LoVo (cell line): ENCODE measurements around the gene IL22RA2.
"Not testable (repeated sequence)": the region's sequence is repeated elsewhere in the genome, so short reads cannot be mapped to it uniquely, and the experiment has no call there.

Experiments used
- DNase-seq: peaks from one replicate; pipeline ENCODE4 v3.0.0-alpha.2; 2016; ENCODE audit warnings: low spot score

Gene IL22RA2

DNA sequence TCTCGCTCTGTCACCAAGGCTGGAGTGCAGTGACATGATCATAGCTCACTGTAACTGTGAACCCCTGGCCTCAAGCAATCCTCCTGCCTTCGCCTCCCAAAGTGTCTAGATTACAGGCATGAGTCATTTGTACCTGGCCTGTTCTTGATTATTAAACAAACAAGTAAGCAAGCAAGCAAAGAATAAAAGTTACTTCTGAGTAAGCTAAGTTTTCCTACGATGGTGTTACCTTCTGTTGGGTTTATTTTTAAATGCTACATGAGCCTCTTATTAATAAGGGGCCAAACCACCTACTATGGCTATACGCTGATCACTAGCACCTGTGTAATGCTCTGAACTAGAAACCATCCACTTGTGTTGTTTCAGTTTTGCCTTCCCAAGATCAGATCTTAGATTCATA is 50.8 kb downstream of the IL22RA2 start:
- DNase-seq: no peak

DNA sequence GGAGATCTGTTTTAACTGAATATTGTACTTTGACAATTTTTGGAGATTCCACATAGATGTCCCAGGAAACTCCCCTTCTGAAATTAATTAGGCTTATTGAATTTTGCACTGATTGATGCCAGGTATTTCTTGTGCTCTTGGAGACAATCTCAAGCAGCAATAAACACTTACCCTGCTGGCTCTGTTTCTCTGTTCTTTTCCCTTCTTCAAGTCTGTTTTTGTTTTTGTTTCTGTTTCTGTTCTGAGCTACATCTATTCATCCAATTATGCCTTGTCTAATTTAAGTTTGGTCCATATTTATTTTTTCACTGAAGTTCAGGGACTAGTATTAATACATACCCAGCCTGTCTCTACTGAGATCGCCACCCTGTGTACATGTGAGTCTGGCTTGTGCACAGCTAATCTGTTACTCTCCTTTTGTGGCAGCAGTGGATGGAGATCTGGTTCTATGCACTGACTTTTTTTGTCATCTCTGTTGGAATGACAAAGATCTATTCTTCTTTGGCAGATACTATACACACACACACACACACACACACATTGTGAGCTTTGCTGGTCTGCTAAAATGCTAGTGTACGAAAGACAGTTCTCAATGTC is 51.9 kb downstream of the IL22RA2 start:
- no peak for DNase-seq

DNA sequence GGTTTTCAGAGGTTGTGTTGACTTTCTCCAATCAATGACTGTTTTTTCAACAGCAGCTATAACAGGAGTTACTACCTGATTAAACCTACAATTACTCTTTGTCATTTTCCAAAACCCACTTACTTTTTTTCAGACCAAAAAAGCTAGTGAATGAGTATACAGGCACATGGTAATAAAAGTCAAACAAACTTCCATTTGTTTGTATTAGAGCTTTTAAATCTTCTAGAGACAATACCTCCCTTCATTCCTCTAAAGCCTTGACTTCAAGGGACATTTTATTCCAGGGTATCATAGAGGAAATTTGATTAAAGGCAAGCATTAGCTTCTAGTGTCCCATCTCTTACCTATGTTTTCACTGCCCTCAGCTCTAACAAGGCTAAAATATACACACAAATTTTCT is 52.7 kb downstream of the IL22RA2 start:
- no peak for DNase-seq

DNA sequence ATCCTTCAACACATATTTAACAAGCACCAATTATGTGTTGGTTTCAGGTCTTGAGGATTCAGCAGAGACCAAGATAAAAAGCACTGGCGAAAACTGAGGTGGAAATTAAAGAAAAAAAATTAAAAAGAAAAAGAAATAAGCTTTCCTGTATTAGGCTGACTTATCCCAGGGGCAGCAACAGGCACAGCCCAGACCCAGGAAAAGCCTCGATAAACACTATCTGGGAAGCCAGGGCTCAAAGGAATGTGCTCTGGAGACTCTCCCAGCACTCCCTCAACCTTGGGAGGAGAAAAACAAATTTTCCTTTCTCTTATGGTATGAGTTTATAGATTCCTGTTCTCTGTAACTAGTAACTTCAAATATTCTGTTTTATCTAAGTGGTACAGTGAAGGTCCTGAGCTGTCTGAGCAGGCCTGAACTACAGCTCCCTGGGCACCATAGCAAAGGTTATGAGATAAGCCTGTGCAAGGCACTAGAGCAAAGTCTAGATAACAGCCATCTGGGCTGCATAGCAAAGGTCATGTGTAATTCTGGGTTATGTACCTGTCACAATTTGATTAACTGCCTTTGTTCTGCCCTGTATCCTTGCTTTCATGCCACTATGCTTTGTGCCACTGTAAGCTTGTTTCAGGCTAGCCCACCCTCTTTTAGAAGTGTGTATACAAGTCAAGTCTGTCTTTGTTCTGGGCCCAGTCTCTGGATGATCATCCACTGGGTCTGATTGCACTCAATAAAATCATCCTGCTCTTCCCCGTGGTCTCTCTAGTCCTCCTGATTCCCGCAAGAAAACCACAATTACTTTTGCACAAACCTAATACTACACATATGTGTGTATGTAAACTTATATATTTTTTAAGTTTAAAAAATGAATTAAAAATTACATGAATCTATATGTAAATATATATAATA is 54.0 kb downstream of the IL22RA2 start:
- no peak for DNase-seq

DNA sequence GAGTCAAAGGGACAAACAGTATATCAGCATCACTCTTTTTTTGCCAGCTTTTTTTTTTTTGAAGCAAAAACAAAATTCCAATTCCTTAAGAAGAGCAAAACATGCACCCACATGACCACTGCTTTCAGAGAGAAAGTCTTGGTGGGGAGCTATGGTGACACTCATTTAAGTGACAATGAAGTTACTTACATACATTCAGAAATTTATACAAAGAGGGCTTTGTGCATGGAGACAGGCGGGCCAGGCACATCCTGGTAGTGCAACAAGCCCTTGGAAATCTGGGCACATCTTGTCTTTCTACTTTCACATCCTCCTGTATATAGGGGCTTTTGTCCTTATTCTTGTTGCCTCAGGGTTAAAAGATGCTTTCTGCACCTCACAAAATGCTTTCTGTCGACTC is 55.9 kb downstream of the IL22RA2 start:
- no peak for DNase-seq

DNA sequence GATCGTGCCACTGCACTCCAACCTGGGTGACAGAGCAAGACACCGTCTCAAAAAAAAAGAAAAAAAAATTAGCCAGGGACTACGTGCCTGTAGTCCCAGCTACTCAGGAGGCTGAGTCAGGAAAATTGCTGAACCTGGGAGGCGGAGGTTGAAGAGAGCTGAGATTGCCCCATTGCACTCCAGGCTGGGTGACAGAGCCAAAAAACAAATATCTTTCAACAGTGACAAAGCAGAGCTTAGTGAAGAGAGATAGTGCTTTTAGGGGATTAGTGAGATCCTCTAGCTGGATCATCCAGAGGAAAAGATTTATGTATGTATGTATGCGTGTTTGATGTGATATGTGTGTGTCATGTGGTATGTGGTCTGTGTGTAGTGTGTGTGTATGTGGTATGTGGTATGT is 56.6 kb downstream of the IL22RA2 start:
- DNase-seq: no peak

DNA sequence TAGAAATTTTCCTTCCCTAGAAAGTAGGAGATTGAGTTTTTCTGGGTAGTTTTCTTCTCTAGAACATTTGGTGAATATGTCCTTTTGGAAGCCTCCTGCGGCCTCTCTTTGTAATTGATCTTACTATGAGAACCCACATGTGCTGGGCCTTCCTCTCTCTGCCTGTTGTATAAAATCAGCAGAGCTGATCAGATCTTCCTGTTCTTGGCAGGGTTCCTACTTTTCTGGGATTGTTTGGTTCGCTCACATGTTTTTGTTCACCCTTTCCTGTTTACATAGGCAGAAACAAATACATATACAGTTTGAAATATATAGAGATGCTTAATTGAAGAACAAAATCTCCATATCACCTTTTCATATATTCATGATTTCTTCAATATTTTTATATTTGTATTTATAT is 57.8 kb downstream of the IL22RA2 start:
- no peak for DNase-seq

DNA sequence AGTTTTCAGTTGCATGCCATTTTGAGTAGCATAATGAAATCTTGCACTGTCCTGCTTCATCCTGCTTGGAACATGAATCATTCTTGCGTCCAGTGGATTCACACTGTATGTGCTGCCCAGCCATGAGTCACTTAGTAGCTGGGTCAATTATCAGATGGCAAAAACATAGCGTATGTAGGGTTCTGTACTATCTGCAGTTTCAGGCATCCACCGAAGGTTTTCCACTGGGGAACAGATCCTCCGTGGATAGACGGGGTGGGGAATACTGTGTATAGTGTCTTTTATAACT is 61.4 kb downstream of the IL22RA2 start:
- DNase-seq: no peak

DNA sequence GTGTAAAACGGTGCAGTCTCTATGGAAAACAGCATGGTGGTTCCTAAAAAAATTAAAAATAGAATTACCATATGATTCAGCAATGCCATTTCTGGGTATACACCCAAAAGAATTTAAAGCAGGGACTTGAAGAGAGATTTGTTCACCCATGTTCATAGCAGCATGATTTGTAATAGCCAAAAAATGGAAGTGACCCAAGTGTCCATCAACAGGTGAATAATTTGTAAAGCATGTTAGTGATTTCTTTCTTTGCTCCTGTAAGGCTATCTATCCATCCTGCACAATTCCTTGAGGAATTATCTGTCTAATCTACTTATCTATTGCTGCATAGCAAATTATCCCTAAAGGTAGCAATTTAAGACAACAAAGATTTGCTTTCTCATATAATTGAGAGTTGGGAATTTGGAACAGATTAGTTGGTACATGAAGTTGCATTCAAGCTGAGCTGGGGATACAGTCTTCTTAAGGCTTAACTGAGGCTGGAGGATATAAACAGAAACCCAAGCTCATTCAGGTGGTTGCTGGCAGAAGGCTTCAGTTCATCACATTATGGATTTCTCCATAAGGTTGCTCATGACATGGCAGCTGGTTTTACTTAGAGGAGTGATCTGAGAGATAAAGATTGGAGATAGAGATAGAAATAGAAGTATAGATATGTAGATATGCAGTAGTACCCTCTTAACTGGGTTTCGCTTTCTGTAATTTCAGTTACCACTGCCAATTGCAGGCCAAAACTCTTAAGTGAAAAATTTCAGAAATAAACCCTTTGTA is 62.0 kb downstream of the IL22RA2 start:
- DNase-seq: no peak

DNA sequence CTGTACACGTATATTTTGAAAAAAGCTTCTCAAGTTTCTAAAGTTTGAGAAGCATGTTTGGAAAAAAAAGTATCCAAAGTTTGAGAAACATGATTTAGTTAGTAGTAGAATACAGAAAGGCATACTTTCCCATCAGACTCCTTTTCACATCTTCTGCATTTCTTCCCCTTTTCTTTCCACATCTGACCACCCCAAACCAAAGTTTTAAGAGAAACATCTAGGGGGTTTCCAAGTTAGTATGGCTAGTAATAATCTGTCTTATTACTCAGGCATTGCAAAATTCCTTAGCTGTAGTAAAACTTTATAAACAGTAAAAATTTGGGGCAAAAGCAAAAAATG is 65.7 kb downstream of the IL22RA2 start:
- no peak for DNase-seq

DNA sequence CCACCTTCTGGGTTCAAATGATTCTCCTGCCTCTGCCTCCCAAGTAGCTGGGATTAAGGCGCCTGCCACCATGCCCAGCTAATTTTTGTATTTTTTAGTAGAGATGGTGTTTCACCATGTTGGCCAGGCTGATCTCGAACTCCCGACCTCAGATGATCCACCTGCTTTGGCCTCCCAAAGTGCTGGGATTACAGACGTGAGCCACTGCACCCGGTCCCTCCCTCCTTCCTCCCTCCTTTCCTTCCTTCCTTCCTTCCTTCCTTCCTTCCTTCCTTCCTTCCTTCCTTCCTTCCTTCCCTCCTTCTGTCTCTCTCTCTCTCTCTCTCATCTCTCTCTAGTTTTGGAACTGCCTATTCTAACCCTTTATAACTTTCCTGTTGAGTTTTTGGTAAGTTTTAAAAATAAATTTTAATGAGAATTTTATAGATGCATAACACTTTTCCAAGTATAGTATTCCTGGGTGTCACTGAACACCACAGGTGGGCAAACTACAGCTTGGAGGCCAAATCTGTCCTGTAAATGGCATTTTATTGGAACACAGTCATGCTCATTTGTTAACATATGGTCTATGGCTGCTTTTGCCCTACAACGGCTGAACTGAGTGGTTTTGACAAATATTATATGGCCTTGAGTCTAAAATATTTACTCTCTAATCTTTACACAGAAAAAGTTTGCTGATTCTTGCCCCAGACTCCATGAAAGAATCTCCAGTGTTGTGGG is 66.2 kb downstream of the IL22RA2 start:
- not testable (repeated sequence) for DNase-seq

DNA sequence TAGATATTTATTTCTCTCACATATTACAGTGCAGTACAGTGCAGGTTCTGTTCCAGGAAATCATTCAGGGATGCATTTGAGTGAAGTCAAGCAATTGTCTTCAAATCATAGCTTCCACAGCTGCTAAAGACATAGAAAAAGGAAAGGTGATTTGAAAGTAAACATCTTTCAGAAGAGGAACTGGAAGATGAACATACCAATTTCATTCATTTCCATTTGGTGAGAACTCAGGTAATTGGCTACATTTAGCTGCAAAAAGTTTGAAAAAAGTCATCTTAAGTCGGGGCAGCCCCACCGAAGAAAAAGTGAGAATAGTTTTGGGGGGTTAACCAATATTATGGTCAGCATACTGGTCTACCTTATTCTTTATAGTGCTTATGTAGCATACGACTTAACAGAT is 67.3 kb downstream of the IL22RA2 start:
- no peak for DNase-seq

DNA sequence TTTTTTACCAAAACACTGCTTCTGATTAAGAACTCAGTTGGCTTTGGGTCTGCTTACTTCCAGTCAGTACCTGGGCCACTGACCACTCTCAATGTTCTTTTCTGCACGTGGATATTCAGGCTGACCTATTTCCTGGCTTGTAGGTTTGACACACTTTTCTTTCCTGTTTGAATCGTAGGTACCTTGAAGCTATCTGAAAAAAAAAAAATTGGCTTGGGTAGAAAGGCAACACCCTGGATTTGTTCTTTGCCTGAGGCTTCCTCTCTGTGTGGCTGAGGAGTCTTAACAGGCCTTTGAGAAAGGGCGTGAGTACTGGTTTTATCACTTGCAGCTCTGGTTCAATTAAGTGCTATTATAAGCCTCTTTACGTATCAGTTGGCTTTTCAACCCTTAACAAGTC is 68.1 kb downstream of the IL22RA2 start:
- DNase-seq: no peak

DNA sequence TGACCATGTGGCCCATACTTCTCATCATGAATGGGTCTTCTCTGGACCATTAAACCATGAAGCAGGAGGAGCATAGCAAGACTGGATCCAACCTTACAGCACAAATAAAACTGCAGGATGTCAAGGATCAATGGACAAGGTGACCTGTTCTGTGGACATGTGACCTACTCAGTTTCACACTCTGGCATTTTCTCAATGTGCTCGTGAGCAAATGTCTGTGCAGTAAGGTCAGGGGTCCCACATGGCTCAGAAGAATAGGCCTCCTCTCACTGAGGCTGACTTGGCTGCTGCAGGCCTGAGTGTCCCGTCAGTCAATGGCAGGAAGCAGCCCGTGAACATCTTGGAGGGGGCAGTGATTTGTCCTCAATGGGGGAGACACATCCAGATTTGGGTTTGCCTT is 68.5 kb downstream of the IL22RA2 start:
- DNase-seq: no peak

DNA sequence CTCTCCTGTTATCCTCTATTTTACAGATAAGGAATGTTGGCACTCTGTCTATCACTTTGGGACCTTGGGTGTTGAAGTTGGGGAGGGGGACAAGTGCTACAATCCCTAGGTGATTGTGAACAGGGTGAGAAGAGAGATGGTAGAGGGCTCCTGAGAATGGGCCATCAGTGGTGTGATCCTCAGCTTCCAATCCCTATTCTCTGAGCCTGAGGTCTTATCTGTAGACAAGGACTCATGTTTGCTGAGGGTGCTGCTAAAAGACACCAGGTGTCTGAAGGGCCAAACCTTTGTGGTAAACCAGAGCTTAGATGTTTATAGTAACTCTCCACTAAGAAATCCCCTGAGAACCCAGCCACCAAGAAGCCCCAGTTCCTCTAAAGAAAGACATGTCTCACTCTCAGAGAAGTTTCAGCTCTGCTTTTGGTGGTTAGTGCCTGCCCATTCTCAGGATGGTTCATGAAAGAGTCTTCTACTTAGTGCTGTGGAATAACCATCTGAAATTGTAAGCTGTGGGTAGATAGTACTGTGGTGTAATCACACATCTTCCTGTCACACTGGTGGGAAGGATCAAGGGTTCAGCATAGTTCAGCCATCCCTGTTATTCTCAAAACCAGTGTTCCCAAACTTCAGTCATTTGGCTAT is 70.5 kb downstream of the IL22RA2 start:
- DNase-seq: no peak

DNA sequence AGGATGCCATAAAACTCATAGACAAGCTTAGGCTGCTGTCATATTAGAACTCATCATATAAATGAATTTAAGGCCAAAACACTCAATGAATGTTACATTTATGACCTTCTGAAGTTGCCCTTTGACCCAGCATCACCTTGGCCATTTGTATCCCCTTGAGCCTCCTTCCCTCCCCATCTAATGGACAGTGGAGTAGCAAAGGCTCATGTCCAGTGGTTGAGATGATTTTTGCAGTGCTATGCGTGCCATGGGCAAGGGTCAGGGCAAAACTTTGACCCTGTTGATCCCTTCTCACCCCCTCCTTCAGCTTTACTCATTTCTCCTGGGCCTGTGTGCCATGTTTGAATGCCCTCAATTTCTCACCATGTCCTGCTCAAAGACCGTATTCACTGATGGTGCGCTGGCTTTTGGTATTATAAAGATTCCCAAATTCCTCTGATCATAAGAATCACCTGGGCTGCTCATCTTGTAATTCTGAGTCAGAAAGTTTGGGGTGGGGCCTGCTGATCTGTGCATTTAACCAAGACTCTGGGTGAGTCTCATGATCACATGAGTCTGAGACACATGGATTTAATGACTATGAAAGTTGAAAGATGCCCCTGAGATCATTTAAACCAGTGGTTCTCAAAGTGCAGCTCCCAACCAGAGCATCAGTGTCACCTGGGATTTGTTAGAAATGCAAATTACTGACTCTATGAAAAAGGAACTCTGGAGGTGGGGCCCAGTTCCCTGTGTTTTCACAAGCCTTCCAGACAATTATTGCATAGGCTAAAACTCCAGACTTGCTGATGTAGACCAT is 71.2 kb downstream of the IL22RA2 start:
- DNase-seq: no peak

DNA sequence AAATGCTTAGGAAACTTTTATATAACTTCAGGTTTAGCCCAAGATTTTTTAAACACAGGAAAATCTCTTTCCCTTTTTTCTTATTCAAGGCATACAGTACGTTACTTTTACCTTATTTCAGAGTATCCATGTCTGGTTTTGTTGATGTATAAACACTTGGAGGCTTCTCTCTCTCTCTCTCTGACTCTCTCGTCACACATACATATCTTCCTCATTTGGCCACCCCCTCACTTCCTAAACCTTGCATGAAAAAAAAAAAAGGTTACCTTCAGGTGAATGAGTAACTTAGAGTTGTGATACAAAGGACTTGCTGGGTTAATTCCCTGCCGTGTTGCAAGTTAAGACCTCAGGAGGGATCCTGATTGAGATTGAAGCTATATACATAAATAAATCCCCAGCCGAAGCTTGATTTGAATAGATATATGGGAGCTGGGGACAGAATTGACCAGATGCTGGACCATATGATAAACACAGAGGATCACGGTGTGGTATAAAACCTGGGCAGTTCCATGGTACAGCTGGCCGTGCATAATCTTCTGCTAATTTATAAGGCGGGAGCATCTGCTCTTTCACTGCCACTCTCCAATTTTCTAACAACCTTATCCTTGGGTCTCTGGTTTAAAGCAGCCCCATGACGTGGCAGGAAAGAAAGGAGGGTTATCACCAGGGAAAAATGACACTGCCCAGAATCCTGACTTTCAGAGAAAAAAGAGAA is 73.6 kb downstream of the IL22RA2 start:
- DNase-seq: no peak

DNA sequence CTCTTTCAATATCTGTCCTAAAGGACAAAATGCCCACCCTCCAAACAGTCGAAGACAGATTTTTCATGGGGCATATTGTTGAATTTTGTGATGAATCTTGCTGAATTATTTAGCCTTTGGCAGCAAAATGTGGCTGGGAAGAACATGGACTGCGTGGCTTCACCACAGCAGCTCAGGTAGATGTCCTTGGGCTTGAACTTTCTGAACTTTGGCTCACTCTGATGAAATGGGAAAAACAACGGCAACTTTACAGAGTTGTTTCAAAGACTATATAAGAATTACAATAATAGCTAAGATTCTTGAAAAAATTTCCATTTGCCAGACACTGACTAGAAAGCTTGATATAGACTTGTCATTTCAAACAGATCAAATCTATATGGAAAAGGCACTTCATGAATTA is 75.9 kb downstream of the IL22RA2 start:
- DNase-seq: no peak

DNA sequence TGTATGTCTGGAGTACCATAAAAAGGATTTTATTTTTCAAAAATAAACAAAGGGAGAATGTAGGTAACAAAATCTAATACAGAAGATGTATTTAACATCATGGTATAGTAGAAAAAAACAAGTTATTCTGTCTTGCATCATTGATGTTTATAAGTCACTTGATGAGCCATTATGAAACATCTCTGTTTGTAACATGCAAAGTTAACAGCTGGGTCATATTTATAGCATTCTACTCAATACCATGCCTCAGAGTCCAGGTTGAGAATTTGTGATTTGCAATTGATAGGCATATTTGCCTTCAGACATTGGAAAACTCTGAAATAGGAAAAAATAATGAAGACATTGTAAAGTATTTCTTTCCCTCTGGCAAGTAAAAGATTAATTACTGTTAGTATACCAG is 76.4 kb downstream of the IL22RA2 start:
- DNase-seq: no peak

DNA sequence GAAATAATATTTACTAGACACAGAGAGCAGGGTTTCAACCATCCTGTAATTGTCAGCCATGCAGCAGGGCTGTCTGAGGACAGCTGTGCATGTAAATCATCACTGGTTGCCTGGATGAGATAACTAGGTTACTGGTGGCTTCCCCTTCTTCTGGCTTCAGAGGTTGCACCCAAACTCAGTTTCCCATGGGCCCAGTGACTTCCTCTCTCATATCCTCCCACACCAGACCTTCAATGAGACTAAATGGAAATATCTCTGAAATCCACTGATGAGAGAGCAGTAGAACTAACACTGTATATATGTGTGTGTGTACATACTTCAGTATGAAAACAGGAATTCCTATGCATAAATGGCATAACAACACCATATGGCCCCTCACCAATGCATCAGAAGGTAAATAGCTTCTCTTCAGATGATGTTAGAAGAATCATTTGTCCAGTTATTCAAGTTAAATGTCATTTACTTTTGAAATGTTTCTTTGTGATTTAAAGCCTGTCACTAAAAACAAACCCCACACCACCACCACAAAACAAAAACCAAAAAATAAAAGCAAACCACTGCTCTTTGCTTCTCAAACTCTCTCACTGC is 77.7 kb downstream of the IL22RA2 start:
- no peak for DNase-seq
